Activated CD8-positive, alpha-beta memory T cell treated with anti-CD3 and anti-CD28 coated beads for 1 hour (primary cell): ENCODE measurements around the gene TIMM23.
"Not testable (repeated sequence)": the region's sequence is repeated elsewhere in the genome, so short reads cannot be mapped to it uniquely, and the experiment has no call there.

ENCODE experiments used
- DNase-seq, 2 donors: peaks; one replicate each; pipeline ENCODE4 v3.0.0-alpha.2; 2020; ENCODE audit warnings: low read depth in 1 of 2; ENCODE audit errors: extremely low read depth in 1 of 2

The TIMM23 gene, protein sequence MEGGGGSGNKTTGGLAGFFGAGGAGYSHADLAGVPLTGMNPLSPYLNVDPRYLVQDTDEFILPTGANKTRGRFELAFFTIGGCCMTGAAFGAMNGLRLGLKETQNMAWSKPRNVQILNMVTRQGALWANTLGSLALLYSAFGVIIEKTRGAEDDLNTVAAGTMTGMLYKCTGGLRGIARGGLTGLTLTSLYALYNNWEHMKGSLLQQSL

DNA sequence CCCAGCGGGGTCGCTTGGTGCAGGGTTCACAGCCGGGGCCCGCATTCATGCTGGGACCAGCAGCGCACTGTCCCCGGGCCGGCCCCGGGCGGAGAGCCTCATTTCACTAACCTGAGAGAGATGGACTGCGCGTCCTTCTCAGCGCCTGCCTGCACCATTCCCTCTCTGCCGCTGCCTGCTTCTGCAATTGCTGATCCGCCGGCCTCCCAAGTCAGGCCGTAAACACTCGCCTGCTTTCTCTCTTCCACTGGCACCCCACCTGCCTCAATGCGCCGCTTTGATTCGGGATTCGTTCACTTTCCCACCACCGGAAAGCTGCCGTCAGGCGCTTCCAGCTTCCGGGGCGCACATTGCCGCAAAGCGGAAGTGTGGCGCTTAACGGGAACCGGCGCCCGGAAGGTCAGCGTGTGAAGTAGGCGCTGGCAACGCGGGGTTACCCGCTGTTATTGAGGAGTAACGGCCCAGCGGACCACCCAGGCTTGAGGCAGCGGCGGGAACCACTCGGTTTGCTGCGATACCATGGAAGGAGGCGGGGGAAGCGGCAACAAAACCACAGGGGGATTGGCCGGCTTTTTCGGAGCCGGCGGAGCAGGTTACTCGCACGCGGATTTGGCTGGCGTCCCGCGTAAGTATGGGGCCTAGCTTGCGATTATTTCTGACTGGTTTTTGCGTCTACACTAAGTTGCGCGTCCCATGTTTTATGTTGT lies at the start of gene TIMM23:
Gene TIMM23 (plus strand): TSS at position 384 of the 707 bp plus-strand sequence. CDS start 136 bp downstream, at position 520.
- DNase-seq: peak; percentile 44 to 77

DNA sequence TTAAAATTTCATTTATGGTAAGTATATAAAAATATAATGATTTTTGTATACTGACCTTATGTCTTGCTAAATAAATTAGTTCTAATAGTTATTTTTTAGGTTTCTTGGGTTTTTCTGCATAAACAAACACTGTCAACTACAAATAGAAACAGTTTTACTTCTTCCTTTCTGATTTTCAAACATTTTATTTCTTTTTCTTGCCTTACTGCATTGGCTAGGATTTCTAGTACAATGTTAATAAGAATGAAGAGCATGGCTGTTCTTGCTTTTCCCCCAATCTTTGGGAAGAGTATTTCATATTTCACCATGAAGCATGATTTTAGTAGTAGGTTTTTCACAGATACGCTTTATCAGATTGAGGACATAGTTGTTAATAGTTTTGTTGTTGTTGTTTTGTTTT lies 45.5 kb upstream of the TIMM23 start:
- DNase-seq: not testable (repeated sequence)

DNA sequence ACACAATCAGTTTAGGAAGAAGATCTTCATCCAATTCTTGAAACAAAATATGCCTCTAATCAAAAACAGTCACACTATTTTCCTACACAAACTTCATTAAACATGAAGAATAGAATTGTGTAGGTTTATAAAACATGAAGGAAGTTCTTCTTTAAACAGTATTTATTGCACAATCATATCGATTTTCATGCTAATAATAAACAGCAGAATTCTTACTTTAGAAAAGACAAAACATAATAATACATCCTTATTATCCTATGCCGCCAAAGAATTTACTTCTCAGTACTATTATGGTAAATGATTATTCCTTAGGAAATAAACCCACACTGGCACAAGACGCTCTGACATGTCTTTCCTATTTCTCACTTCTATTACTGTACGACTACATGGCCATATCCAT lies 41.0 kb upstream of the TIMM23 start:
- not testable (repeated sequence) for DNase-seq

DNA sequence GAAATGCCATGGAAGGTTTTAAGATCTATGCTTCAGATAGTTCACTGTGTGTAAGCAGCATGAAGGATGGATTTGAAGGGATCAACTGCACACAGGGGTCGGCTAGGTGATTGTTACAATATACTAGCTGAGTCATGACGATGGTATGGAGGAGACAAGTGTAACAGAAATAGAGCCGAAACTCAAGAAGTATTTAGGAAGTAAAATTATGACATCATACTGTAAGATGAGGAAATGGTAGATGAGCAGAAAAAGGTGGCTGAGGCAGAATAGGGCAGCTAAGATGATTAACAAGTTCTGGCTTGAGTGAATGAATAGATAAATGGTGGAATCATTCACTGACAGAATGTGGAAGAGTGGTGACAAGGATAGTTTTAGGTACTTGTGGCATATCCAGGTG lies 37.5 kb upstream of the TIMM23 start:
- DNase-seq: not testable (repeated sequence)

DNA sequence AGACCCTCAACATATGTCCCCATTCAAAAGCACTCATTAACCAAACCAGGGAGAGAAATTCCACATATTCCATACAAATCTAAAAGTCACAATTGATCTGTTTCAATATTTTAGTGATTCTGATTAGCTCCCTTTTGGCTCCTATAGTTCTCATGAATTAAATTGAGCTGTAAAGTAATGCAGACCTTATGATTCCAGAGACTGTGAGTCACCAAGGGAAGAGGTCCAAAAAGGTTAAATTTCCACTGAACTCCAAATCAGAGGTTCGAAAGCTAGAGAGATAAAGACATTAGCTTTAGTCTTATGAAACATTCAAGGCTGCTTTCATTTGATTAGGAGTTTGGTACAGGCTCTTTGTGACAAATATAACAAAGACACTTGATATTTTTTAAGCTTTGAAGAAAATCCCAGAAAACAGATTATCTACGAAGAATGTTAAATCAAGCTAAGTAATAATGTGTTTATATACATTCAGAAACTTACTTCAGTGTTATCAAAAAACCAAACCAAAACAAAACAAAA lies 33.1 kb upstream of the TIMM23 start:
- DNase-seq: not testable (repeated sequence)

DNA sequence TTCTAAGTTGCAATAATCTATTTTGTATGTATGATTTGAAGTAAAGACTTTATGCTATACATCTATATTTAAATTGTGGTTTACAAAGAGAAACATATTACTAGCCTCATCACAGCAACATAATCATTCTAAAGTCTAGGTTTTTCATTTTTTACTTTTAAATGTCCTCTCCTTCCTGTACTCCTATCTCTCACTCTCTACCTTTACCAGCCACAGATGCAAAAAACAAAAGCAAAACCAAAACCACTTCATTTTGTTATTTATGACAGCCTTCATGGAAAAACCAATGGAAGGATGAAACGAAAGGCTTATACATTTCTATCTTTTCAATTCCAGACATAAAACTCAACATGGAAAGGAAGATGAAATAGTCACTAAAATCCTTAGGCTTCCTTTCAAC lies 31.1 kb upstream of the TIMM23 start:
- DNase-seq: not testable (repeated sequence)

DNA sequence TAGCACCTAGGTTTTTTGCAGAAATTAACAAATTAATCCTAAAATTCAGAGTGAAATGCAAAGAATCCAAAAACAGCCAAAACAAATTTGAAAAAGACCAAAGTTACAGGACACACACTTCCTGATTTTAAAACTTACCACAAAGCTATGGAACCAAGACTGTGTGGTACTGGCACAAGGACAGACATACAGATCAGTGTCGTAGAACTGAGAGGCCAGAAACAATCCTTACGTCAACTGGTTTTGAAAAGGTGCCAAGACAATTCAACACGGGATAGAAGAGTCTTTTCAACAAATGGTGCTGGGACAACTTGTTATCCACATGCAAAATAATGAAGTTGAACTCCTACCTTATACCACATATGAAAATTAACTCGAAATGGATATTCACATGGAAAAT lies 26.8 kb upstream of the TIMM23 start:
- not testable (repeated sequence) for DNase-seq

DNA sequence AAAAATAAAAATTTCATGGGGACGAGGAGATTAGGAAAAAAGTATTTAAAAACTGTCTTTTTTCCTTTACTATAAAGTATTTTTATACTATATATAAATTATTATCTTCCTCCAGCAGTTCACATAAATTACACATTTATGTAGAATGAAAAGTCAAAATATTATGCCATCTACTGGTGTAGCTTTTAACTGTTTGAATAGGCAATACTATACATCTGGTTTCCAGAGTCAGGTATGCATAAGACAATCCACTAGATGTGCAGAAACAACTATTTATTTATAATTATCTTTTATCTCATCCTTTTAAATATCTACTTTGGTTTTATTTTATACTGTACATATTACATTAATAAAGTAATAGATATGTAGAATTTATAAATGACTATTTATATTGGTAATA lies 24.9 kb upstream of the TIMM23 start:
- not testable (repeated sequence) for DNase-seq

DNA sequence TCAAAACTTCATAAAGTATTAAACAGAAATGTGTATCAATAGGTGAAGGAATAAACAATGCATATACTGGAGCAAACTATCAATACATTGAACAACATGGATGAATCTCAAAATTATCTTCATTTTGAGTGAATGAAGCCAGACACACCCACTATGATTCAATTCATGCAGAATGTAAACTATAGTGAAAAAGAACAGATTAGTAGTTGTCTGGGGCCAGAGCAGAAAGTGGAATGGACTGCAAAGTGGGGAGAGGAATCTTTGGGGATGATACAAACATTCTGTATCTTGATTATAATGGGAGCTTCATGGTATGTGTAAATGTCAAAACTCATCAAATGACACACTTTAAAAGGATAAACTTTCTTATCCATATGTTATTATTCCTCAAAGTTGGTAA lies 23.5 kb upstream of the TIMM23 start:
- not testable (repeated sequence) for DNase-seq

DNA sequence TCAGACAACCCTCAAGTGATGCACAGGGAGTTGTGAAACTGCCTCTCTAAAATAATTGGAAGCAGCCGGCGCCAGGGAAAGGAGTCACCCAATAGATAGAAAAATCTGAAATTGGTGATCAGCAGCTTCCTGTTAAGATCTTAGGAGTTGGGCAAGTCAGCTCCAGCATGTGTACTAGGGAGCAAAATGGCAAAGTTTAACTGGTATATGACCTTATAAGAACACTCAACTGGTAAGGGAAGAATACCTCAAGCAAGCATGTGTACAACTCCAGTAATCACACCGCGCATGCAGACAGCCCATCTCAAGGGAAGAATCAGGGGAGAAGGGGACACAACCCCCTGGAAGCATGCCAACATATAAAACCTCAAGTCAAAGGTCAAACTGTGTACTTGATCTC lies 17.9 kb upstream of the TIMM23 start:
- not testable (repeated sequence) for DNase-seq

DNA sequence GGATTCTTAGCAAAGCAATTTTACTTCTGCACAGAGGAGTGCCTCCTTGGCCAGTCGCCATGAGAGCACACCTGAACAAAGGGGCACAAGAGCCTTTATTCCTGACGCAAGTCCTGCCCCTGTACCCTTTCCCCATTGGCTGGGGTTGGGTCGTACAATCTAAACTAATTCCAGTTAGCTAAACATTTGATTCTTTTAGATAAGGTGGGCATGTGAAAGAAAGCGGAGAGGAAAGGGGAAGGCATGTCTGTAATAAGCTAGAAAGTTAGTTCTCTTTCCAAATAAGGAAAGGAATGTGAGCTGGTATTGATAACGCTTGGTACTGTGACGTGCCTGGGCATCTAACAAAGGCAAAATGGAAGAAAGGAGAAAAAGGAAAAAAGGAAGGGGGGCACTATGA lies 15.7 kb upstream of the TIMM23 start:
- DNase-seq: not testable (repeated sequence)

DNA sequence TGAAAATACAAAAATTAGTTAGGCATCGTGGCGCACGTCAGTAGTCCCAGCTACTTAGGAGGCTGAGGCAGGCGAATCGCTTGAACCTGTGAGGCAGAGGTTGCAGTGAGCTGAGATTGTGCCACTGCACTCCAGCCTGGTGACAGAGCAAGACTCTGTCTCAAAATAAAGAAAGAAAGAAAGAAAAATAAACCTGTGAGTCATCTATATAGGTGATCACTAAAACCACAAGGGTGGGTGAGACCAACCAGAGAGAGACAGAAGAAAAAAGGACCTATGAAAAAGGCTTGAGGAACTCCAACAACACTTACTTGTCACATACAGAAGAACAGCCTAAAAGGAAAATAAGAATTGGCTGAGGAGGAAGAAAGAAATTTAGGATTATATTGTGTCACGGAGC lies 14.4 kb upstream of the TIMM23 start:
- DNase-seq: not testable (repeated sequence)

DNA sequence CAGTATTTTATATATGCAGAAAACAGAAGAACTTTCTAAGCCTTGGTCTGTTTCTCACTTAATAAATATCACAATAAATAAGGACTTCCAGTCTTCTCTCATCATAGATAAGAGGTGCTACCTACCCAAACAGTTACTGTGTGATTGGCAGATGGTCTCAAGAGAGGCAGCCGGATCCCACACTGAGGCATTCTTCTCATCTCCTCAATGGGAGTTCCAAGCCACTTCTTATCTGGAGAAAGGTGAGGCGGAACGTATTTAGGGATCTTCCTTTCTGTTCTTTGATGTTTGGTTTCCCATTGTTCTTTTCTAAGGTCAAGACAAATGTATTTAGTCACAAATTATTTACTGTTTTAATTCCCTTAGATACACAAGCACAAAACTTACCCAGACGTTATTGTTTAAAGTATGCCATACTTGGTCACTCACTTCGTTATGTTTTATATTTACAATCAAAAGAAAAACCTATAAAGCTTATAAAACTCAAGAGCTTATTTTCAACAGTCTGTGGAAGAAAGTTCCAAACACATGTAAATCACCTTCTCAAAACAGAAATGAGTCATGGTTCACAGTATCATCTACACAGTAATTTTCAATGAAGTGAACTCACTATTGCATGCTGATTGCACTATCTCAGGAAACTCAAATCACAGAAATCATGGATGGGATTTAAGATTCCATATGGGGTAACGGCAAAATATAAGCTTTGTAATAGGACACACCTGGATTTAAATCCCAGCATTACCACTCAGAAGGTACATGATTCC lies 9.4 kb upstream of the TIMM23 start:
- not testable (repeated sequence) for DNase-seq

DNA sequence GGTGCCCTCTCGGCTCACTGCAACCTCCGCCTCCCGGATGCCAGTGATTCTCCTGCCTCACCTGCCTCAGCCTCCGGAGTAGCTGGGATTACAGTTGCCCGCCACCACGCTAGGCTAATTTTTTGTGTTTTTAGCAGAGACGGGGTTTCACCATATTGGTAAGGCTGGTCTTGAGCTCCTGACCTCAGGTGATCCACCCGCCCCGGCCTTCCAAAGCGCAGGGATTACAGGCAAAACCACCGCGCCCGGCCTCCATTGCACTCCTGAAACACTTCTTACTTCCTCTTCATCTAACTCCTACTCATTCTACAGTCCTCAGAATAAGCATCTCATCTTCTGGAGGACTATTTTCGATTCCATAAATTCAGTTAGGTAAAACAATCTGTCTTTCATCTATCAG lies 1.3 kb upstream of the TIMM23 start:
- not testable (repeated sequence) for DNase-seq

DNA sequence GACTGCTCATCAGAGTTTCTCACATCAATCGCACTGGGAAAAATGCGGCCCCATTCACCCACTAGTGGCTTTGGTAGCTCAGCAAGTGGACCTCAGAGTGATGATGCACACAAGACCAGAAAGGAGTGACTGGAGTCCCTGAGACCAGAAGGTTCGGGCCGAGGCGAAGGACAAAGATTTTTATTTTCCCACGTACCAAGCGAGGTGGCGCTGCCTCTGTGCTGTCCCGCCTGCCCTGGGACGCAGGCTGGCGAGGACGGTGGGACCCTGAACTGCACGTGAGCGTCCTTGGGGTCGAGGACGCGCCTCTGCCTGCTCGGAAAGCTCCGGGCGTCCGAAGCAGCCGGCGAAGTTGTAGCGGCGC lies 565 bp upstream of the TIMM23 start:
- not testable (repeated sequence) for DNase-seq

DNA sequence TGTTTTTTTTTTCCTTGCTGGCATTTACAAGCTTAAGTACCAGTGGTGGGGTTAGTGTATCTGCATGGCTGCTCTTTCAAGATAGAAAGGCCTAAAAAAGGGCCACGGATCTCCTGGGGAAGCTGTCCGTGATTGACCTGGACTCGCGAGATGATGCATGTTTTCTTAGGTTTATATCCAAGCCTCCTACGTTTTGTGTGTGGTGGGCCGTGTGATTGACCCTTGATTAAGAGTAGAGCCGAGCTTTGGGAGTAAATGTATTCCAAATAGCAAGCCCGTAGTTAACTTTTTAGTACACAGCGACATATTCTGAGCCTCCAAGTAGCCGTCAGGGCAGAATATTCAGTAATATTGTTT lies 502 bp downstream of the TIMM23 start:
- not testable (repeated sequence) for DNase-seq

DNA sequence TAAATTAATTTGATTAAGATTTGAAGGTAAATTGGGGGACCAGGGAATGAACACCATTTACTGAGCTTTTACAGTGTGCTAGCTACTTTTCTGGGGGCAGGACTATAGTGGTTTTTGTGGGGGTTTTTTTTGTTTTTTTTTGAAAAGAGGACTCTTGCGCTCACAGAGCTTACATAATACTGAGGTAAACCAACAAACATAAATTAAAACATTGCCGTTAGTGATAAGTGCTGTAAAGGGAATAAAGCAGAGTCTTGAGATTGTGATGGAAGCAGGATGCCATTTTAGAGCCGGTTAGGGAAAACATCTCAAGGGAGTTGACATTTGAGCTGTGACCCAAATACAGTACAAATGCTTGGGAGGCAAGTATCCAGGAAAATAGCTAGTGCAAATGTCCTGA lies 1.8 kb downstream of the TIMM23 start:
- not testable (repeated sequence) for DNase-seq

DNA sequence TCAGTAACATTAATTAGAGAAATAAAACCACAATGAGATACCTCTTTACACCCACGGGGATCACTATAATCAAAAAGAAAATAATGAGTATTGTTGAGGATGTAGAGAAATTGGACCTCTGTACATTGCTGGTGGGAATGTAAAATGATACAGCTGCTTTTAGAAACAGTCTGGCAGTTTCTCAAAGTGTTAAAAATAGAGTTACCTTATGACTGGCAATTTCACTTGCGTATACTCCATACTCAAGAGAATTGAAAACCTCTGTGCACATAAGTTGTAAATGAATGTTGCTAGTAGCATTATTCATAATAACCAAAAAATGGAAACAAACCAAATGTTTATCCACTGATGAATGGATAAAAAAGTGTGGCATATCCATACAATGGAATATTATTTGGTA lies 6.3 kb downstream of the TIMM23 start:
- DNase-seq: not testable (repeated sequence)

DNA sequence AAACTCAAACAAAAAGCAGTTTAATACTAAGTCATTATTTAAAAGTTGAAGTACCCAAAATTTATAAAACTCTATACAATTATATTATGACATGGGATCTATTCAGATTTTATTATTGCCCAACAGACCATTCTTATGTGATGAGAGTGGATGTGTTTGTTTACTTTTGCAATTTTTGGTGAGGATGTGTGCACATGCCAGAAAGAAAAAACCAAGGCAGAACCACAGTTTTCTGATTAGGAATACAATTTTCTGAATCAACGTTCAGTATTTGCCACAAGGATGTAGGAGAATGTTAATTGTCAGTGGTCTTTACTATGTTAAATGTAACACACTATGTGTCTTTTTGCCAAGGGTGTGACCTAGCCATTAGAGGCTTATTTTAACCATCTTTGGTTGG lies 9.1 kb downstream of the TIMM23 start:
- DNase-seq: not testable (repeated sequence)

DNA sequence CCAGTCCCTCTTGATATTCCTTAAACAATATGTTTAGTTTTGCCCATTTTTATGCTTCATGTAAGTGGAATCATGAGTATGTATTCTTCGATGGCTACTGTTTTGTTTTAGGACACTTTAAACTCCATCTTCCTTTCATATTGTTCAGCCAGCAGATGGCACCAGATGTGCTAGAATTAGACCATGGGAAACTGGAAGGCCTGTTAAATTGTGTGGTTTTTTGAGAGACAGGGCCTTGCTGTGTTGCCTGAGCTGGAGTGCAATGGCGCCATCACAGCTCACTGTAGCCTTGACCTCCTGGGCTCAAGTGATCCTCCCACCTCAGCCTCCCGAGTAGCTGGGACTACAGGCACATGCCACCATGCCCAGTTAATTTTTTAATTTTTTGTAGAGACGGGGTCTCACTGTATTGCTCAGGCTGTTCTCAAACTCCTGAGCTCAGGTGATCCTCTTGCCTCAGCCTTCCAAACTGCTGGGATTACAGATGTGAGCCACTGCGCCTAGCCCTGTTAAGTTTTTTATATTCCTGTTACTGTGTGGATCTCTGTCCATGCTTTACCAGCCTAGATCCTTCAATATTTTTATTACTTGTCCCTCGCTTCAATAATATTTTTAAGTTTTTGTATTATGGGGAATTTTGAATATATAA lies 11.4 kb downstream of the TIMM23 start:
- DNase-seq: peak in 1 of 2 donors; percentile 6

DNA sequence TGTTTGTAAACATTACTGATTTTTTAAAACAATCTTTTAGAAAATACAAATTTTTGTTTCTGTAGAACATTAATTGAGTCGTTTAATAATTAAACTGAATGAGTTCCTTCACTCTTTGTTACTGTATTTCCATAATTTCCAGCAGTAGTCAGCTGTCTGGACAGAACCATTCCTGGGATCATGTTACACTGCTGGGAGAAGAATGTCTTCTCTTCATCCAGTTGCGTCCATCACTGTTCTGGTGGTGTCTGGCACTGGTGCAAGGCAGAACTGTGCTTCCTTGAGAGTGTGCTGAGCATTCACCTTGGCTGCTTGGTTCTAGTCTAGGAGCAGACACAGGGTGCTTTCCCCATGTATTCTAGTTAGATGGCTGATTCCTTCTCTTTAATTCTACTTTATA lies 12.2 kb downstream of the TIMM23 start:
- DNase-seq: not testable (repeated sequence)
